Germinal center (tissue), 1 donor: ENCODE results near the gene MTX3.

Experiments
- DNase-seq: peaks from one replicate; pipeline ENCODE4 v3.0.0; 2012; ENCODE audit warnings: mixed read lengths, low spot score

Gene MTX3

GRCh38 chr5:79983618-79984017, 7.4 kb downstream of the MTX3 start:
- DNase-seq = no peak

- DNase-seq = no peak
Observed at GRCh38 chr5:79982136-79982535, 8.9 kb downstream of the MTX3 start.

- DNase-seq = no peak
Observed at GRCh38 chr5:79976759-79977515, 14.1 kb downstream of the MTX3 start.

GRCh38 chr5:79975422-79975821, 15.6 kb downstream of the MTX3 start:
- no peak for DNase-seq

- no peak for DNase-seq
Observed at GRCh38 chr5:79974886-79975285, 16.2 kb downstream of the MTX3 start.

GRCh38 chr5:79973996-79974395, 17.1 kb downstream of the MTX3 start:
- no peak for DNase-seq

GRCh38 chr5:79973511-79973910, 17.6 kb downstream of the MTX3 start:
- no peak for DNase-seq

GRCh38 chr5:79971156-79971555, 19.9 kb downstream of the MTX3 start:
- DNase-seq = no peak

- no peak for DNase-seq
Observed at GRCh38 chr5:79966448-79966847, 24.6 kb downstream of the MTX3 start.

GRCh38 chr5:79964136-79964535, 26.9 kb downstream of the MTX3 start:
- DNase-seq = no peak

- DNase-seq = no peak
Observed at GRCh38 chr5:79963261-79964061, 27.6 kb downstream of the MTX3 start.

- no peak for DNase-seq
Observed at GRCh38 chr5:79962575-79963222, 28.4 kb downstream of the MTX3 start.

- no peak for DNase-seq
Observed at GRCh38 chr5:79961716-79962574, 29.1 kb downstream of the MTX3 start.

- DNase-seq = no peak
Observed at GRCh38 chr5:79959407-79959806, 31.7 kb downstream of the MTX3 start.

- DNase-seq = no peak
Observed at GRCh38 chr5:79955941-79956670, 35.0 kb downstream of the MTX3 start.

- DNase-seq = no peak
Observed at GRCh38 chr5:79955356-79955895, 35.6 kb downstream of the MTX3 start.

- no peak for DNase-seq
Observed at GRCh38 chr5:79954620-79955019, 36.4 kb downstream of the MTX3 start.

GRCh38 chr5:79947567-79947966, 43.5 kb downstream of the MTX3 start:
- DNase-seq = no peak

GRCh38 chr5:79938468-79938867, 52.6 kb downstream of the MTX3 start:
- no peak for DNase-seq

GRCh38 chr5:79936646-79937216, 54.3 kb downstream of the MTX3 start:
- DNase-seq = no peak
